SK-N-MC (cell line): ENCODE measurements around the gene PAIP2.

Experiments
- EZH2 ChIP-seq: fragments of 200-600 bp; sonication (generic); IDR thresholded peaks from one replicate; pipeline ENCODE4 v1.6.1; 2017; ENCODE audit warnings: antibody characterized with exemption
- FOXP2 ChIP-seq: optimal IDR thresholded peaks from 2 replicates; pipeline ENCODE3; 2011; ENCODE audit warnings: mild to moderate bottlenecking, moderate library complexity; ENCODE audit not compliant: insufficient read depth; ENCODE audit errors: extremely low read length, control extremely low read depth
- POLR2AphosphoS5 ChIP-seq: IDR thresholded peaks from 2 replicates; pipeline ENCODE4 v1.6.1; 2012; ENCODE audit warnings: mild to moderate bottlenecking, low read depth, low read length, borderline replicate concordance

GRCh38 chr5:139390639-139391569, 49.2 kb downstream of the PAIP2 start:
- TF ChIP-seq FOXP2 (no peak), POLR2AphosphoS5 (no peak), EZH2 (no peak)
